Testis (tissue), 3 donors: ENCODE measurements around the gene DENND2D. TPM values are rescaled to one million over a fixed set of nuclear protein-coding genes. Genes with fewer than 3 reads are reported as not detected.
A peak's percentile ranks its signal among the peaks of the same experiment; 100 is the strongest.

Experiments
- DNase-seq: peaks from one replicate; pipeline ENCODE4 v3.0.0-alpha.2; 2019
- H3K27ac ChIP-seq, 2 donors: fragments of 200-600 bp; sonication (generic); one replicate each; pipeline ENCODE4 v1.5.1; 2019
- H3K27me3 ChIP-seq: fragments of 200-600 bp; sonication (generic); one replicate; pipeline ENCODE4 v1.5.1; 2019
- H3K36me3 ChIP-seq: fragments of 200-600 bp; sonication (generic); one replicate; pipeline ENCODE4 v1.5.1; 2017; ENCODE audit warnings: low read depth; ENCODE audit errors: missing control alignments
- H3K4me1 ChIP-seq: fragments of 200-600 bp; sonication (generic); one replicate; pipeline ENCODE4 v1.5.1; 2019
- H3K4me3 ChIP-seq, 2 donors: fragments of 200-600 bp; sonication (generic); one replicate each; pipeline ENCODE4 v1.5.1; 2017 to 2019
- H3K9me3 ChIP-seq: fragments of 200-600 bp; sonication (generic); one replicate; pipeline ENCODE4 v1.5.1; 2017
- CTCF ChIP-seq, 3 experiments: fragments of 450-650 bp in 2 of 3; fragments of 200-600 bp in 1 of 3; sonication (generic) in 1 of 3; IDR thresholded peaks; one replicate each; pipeline ENCODE4 v1.5.1; 2016 to 2019; ENCODE audit warnings: antibody characterized with exemption in 3 of 3, mild to moderate bottlenecking in 2 of 3, moderate library complexity in 1 of 3
- POLR2A ChIP-seq: fragments of 450-650 bp; IDR thresholded peaks from one replicate; pipeline ENCODE4 v1.6.1; 2017; ENCODE audit warnings: antibody characterized with exemption, mild to moderate bottlenecking, moderate library complexity
- WGBS, 2 donors: methylation state at CpG; one replicate each; pipeline ENCODE4 v1.1.5; 2018; 5-methylcytosine and 5-hydroxymethylcytosine counted together
- intact Hi-C: fragments of 100-400 bp; cut with DNase I; formaldehyde crosslinking; loops from one replicate; pipeline ENCODE4 v1.15.1; 2023; ENCODE audit warnings: low total_unique reads
- polyA plus RNA-seq: library from polyadenylated mRNA; stranded (reverse); fragments of 350-450 nt; fragmentation: Illumina TruSeq; extraction: RNeasy Lipid Tissue Mini Kit (QIAGEN cat#74804); gene quantifications from one replicate; pipeline ENCODE4 v1.2.3, GENCODE V29; 2014; ENCODE audit warnings: low read depth, low replicate concordance; ENCODE audit not compliant: insufficient read depth
- total RNA-seq, 2 donors: library from RNA; depleted of rRNA; stranded (reverse); fragments of >200 nt; gene quantifications; one replicate each; pipeline ENCODE4 v1.2.3, GENCODE V29; 2016

DENND2D gene
- total and polyA plus RNA-seq, 3 donors from 2014 or later: 21.2 to 38.8 (median 22.9) TPM

- Histone ChIP-seq H3K27ac (peak overlapping the region in 1 of 2 donors; percentile 14), H3K36me3 (no peaks in the 10 kb centered on the region), H3K4me3 (no peak overlapping the region), H3K9me3 (no peaks in the 10 kb centered on the region), H3K4me1 (peaks cover 10% of the 10 kb centered on the region), H3K27me3 (no peaks in the 10 kb centered on the region)
- TF ChIP-seq CTCF (IDR thresholded peaks at IDR 0.05): no peak
- no peak for TF ChIP-seq POLR2A
- 21 to 37% methylated on average over 1 of the region's 1 CpG for WGBS, 2 donors
- DNase-seq: no peak
- intact Hi-C loops: no loop called here
Measured at GRCh38 chr1:111161843-111162487, 38.5 kb downstream of the DENND2D start.

GRCh38 chr1:111157431-111157830 lies 43.0 kb downstream of the DENND2D start:
- H3K4me3 ChIP-seq: no peak overlapping the region
- DNase-seq: no peak
- WGBS, 2 donors: 95 to 96% methylated on average over 2 of the region's 2 CpGs
- H3K4me1 ChIP-seq: peaks cover 12% of the 10 kb centered on the region
- H3K27ac ChIP-seq: no peak overlapping the region
- no peaks in the 10 kb centered on the region for H3K36me3 ChIP-seq
- intact Hi-C loops: no loop called here
- no peaks in the 10 kb centered on the region for H3K9me3 ChIP-seq
- no peak for TF ChIP-seq CTCF (IDR thresholded peaks at IDR 0.05)
- TF ChIP-seq POLR2A: no peak
- no peaks in the 10 kb centered on the region for H3K27me3 ChIP-seq

GRCh38 chr1:111154021-111154999 lies 46.1 kb downstream of the DENND2D start:
- TF ChIP-seq CTCF (IDR thresholded peaks at IDR 0.05) (no peak), POLR2A (no peak)
- intact Hi-C loops: no loop called here
- 91% methylated on average over 5 of the region's 5 CpGs for WGBS, 2 donors
- Histone ChIP-seq H3K27ac (no peak overlapping the region), H3K4me3 (no peak overlapping the region), H3K36me3 (no peaks in the 10 kb centered on the region), H3K27me3 (no peaks in the 10 kb centered on the region), H3K4me1 (peaks cover 16% of the 10 kb centered on the region), H3K9me3 (no peaks in the 10 kb centered on the region)
- DNase-seq: no peak

- intact Hi-C loops: no loop called here
- Histone ChIP-seq H3K4me1 (peaks cover 14% of the 10 kb centered on the region), H3K36me3 (no peaks in the 10 kb centered on the region), H3K9me3 (no peaks in the 10 kb centered on the region), H3K4me3 (no peak overlapping the region), H3K27ac (no peak overlapping the region), H3K27me3 (no peaks in the 10 kb centered on the region)
- 64 to 81% methylated on average over 3 of the region's 3 CpGs for WGBS, 2 donors
- TF ChIP-seq POLR2A (no peak), CTCF (IDR thresholded peaks at IDR 0.05) (no peak)
- no peak for DNase-seq
Measured at GRCh38 chr1:111151838-111152237, 48.6 kb downstream of the DENND2D start.
